OCI-M2 (cell line): Measurements from ENCODE around the gene INTS15.

Experiments
- DNase-seq: peaks from one replicate; lab custom pipeline; 2025; ENCODE audit not compliant: unreplicated experiment; lab: John Stamatoyannopoulos, UW

Gene INTS15

DNA sequence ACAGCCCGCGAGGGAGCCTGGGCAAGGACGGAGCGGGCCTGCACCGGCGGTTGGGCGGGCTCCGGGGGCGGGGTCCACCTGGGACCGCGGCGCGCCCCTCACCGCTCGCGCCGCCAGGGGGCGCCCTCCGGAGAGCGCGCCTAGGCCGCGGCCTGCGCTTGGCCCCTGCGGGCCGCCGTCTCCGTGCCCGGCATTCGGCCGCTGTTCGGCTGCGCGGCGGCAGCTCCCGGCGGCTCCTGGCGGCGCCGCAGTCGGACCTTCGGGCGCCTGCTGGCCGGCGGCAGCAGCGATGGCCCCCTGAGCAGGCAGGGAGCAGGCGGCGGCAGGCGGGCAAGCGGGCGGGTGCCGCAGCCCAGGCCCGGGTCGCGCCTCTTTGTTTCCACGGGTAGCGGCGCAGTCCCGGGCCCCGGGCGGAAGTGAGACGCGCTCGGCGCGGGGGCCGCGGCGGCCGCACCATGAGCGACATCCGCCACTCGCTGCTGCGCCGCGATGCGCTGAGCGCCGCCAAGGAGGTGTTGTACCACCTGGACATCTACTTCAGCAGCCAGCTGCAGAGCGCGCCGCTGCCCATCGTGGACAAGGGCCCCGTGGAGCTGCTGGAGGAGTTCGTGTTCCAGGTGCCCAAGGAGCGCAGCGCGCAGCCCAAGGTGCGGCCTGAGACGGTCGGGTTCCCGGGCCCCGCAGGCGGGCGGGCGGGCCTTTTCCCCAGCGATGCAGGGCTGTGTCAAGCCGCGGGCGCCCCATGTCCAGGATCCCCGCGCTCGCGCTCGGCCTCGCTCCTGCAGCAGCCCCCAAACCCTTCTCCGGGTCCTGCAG, at the start of gene INTS15:
Gene INTS15, plus strand, starts transcription at position 193 of the 816 bp plus-strand sequence. Its CDS starts 263 bp downstream, at position 456.
- no peak for DNase-seq

DNA sequence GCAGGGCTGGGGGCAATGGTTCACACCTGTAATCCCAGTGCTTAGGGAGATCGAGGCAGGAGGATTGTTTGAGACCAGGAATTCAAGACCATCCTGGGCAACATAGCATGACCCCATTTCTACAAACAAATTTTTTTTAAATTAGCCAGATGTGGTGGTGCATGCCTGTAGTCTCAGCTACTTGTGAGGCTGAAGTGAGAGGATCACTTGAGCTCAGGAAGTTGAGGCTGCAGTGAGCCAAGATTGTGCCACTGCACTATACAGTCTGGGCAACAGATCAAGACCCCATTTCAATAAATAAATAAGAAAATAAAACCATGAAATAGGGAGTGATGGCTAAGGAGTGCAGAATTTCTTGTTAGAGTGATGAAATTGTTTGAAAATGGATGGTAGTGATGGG, 47.5 kb upstream of the INTS15 start:
- DNase-seq: no peak

DNA sequence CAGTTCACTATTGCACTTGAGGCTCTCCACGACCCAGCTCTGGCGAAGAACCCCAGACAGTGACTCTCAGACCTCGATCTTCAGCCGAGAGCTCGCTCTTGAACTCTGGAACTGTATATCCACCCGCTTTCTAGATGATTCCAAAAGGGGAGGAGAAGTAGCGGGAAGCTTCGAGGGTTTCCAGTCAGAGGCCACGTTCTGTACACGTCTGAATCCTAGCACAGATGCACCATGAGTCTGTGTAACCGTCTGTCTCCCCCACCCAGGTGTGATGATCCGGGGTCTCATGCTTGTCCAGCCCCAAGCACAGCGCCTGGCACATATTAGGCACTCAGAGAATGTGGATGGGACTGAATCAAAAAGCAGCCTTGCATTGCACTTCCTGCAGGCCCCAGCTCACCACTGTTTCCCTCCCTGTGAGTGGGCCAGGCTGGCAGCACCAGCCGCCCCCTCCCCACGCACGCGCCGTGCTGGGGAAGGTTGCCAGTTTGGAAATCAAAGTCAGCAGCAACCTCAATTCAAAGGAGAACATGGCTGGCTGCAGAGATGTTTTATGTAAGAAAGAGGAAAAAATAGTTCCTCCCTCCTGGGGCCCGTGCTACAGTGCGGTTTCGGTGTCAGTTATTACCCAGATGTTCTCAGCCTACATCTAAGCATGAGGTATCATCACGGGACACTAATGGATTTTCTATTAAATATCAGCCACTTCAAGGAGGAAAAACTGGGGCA, 44.3 kb upstream of the INTS15 start:
- no peak for DNase-seq

DNA sequence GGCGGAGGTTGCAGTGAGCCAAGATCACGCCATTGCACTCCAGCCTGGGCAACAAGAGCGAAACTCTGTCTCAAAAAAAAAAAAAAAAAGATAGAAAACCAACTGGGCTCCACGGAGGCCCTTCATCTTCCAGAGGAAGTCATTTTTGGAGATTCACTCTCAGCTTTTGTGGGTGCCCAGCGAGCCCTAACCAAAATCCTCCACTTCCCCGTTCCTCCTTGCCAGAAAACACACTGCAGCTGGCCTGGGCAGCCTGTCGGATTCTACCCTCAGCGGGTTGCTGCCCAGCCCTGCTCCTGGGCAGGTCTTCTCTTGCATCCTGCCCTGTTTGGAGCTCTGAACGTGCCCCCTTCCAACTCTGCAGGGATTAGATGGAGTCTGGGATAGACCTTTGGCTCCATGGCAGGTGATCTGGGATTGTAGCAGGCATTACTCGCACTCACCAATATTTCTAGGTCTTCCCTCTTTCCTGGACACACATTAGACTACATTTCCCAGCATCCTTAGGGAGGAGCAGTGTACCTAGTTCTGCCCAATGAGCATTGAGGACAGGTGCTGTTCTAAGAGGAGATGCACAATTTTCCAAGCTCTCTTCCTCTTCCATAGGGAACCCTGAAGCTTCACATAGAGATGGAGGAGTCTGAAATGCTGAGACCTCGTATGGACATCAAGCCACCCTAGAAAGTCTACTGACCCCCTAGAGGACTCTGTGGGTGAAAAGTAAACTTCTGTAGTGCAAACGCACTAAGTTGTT, 43.1 kb upstream of the INTS15 start:
- DNase-seq: no peak

DNA sequence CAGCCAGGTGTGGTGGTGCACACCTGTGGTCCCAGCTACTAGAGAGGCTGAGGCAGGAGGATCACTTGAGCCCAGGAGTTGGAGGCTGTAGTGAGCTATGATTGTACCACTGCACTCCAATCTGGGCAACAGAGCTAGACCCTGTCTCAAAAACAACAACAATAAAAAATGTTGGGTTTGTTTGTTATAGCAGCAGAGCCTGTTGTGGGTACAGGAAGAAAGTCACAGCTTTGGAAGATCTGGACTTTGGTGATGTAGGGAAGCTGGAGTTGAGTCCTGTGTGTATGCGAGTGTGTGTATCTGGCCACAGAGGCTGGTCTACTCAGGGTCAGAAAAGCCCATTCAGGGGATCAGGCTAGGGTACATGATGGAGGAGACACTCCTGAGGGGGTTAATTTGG, 42.4 kb upstream of the INTS15 start:
- DNase-seq: no peak

DNA sequence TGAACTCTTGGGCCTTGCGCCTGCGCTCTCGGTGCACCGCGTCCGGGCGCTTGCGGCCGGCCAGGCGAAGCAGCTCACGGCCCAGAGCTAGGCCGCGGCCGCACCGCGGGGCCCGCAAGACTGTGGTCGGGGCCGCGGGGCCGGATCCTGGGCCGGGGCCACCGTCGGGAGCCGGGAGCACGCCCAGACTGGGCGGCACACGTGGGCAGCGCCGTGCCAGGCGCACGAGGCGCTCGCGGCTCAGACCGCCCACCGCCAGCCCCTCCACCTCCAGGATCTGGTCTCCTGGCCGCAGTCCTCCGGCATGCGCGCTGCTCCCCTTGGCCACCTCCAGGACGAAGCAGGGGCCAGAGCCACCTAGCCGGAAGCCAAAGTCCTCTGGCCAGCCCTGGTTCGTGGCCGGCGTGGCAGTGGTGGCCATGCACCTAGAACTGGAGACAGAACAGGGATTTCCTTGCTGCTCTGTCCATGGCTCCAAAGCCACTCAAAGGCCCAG, 38.8 kb upstream of the INTS15 start, which contains the start of gene GRID2IP:
Gene GRID2IP, minus strand, starts transcription at position 446 of the 496 bp plus-strand sequence. Its CDS starts 25 bp downstream, at position 421.
- DNase-seq: no peak

DNA sequence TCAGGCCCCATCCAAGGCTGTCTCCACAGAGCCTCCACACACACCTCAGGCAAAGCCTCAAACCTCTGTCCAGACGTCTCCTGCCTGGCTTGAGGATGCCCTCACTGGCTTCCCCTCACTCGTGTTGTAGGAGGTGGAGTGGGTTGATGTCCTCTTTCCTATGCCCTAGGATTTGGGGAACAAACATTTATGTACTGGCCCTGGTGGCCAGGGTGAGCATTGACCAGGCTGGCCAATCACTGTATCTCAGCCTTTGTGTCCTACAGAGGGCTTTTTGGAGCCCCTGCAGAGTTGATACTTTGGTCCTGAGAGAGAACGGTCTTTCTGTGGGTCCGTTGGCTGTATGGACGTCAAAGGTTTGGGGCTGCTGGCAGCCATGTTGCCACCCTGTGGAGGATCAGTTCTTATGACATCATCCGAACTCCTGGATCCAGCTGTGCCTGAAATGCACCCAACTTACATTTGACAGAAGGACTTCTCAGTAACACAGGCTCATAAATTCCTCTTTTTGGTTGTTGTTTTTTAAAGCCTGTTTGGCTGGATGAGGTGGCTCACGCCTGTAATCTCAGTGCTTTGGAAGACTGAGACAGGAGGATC, 36.3 kb upstream of the INTS15 start:
- no peak for DNase-seq

DNA sequence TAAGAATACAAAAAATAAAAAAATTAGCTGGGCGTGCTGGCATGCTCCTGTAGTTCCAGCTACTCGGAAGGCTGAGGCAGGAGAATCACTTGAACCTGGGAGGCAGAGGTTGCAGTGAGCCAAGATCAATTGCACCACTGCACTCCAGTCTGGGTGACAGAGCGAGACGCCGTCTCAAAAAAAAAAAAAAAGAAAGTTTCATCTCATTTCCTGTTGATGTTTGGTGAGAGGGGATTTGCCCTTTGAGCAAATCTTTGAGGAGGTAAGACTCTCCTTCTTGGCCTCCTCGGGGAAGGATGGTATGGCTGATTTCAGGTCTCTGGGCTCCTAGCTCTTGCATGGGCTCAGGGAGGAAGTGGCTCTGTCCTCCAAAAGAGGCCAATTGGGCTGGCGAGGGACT, 35.0 kb upstream of the INTS15 start:
- no peak for DNase-seq

DNA sequence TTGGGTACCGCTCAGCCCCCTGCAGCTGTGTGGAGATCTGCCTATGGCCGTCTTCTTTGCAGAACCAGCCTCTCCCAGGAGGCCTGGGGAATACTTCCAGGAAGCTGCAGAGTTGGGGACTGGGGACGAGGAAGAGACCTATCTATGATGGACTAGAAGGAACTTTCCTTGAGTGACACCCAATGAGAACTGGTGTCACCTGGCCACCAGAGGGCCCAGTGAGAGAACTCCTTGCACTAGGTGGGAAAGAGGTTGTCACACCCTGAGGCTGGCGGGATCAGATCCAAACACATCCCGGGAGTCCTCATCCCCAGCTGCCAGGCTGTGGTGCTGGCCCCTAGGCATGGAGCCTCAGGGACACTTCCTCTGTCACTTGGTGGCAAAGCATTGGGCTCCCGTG, 33.6 kb upstream of the INTS15 start:
- no peak for DNase-seq

DNA sequence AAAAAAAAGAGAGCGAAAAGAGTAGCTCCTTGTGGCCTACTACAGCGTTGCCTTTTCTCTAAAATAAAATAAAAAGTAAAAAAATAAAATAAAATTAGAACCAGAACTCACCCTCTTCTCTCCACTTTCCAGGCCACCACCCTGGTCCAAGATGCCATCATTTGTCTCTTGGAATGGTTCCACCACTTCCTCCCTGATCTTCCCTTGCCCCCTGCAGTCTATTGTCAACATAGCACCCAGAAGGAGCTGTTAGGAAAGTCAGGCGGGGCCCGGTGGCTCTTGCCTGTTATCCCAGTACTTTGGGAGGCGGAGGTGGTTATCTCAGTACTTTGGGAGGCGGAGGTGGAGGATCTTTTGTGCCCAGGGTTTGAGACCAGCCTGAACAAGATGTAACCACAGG, 31.0 kb upstream of the INTS15 start:
- DNase-seq: no peak

DNA sequence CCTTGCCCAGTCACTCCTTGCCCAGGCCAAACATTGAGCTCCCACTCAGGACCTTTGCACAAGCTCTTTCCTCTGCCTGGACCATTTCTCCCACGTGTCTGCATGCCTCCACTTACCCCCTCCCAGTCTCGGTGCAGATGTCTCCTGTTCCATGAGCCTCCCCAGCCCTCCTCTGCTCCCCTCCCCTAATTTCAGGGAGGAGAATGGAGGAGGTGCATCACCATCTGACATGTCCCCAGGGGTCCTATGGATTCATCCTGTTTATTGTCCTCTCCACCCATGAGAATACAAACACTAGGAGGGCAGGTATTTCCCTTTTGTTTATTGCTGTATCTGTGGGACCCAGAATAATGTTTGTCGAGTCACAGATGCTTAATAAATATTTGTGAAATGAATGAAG, 29.9 kb upstream of the INTS15 start:
- DNase-seq: no peak

DNA sequence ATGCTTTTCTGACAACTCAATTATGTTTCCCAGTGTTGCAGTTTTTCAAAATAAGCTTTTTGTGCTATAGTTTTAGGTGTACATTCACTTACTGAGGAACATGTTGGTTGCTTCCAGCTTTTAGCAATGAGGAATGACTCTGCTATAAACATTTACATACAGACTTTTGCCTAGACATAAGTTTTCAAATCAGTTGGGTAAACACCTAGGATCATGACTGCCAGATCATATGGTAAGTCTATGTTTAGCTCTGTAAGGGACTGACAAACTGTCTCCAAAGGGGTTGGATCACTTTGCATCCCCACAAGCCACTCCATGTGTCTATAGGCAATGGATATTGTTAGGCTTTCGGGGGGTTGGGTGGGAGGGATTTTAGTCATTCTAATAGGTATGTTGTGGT, 27.7 kb upstream of the INTS15 start:
- DNase-seq: no peak

DNA sequence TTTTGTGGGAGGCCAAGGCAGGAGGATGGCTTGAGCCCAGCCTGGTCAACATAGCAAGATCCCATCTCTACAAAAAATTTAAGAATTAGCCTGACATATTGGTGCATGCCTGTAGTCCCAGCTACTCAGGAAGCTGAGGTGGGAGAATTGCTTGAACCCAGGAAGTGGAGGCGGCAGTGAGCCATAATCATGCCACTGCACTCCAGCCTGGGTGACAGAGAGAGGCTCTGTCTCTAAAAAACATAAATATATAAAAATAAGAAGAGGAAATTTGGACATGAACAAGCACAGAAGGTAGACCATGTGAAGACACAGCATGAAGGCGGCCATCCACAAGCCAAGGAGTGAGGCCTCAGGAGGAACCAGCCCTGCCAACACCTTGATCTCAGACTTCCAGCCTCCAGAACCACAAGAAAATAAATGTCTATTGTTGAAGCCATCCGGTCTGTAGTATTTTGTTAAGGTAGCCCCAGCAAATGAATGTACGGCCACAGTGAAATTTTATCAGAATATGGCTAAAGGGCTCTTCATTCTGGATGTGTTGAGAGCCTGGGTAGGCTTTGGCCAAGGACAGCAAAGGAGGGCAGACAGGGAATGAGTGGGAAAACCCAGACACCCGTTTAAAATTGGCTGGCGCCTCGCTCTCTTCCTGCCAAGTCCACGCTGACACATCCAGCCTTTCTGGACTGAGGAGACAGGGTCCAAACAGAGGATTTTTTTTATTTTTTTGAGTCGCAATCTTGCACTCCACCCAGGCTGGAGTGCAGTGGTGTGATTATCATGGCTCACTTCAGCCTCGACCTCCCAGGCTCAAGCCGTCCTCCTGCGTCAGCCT, 25.7 kb upstream of the INTS15 start:
- DNase-seq: no peak

DNA sequence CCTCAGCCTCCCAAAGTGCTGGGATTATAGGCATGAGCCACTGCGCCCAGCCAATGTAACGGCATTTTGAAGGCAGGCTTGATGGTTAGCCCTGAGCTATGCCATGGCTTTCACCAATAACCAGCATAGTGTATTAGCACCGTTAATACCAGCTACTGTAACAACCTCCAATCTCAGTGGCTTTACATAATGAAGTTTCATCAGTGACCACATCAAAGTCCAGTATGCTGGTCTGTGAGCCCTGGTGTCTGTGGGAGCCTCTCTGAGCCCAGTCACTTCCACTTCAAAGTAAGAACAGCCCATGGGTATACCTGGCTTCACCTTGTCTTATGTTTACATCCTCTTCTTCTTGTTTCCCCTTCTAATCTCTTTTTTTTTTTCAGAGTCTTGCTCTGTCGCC, 24.2 kb upstream of the INTS15 start:
- no peak for DNase-seq

DNA sequence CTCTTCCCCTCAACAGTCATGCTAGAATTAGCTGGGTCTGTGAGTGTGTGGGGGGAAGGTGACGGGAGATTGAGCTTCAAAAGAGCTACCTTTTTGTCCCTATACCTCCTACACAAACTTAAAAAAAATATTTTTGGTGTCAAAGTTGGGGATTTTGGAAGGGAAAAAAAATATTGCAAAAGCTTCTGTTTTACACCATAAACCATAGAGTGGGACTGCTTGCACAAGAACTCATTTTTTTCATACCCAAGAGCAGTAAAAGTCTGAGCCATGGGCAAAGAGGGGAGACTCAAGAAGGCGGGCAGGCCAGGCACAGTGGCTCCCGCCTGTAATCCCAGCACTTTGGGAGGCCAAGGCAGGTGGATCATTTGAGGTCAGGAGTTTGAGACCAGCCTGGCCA, 21.9 kb upstream of the INTS15 start:
- no peak for DNase-seq

DNA sequence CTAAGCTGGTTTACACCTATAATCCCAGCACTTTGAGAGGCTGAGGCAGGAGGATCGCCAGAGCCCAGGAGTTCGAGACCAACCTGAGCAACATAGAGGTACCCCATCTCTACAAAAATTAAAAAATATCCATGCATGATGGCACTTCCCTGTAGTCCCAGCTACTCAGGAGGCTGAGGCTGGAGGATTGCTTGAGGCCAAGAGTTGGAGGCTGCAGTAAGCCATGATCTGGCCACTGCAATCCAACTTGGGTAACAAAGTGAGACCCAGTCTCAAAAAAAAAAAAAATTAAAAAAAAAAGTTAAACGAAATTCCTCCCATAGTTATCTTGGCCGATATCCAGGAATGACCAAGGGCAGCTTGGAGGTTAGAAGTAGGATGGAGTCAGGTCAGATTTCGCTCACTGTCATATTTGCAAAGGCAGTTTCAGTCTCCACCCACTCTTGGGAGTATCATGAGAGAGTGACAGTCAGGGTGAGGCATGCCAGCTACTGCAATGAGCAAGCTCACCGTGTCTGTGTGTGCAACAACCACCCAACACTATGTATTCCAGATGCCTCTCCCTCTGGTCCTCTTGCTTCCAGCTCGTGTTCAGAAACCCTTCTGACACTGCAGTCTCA, 18.6 kb upstream of the INTS15 start:
- DNase-seq: no peak

DNA sequence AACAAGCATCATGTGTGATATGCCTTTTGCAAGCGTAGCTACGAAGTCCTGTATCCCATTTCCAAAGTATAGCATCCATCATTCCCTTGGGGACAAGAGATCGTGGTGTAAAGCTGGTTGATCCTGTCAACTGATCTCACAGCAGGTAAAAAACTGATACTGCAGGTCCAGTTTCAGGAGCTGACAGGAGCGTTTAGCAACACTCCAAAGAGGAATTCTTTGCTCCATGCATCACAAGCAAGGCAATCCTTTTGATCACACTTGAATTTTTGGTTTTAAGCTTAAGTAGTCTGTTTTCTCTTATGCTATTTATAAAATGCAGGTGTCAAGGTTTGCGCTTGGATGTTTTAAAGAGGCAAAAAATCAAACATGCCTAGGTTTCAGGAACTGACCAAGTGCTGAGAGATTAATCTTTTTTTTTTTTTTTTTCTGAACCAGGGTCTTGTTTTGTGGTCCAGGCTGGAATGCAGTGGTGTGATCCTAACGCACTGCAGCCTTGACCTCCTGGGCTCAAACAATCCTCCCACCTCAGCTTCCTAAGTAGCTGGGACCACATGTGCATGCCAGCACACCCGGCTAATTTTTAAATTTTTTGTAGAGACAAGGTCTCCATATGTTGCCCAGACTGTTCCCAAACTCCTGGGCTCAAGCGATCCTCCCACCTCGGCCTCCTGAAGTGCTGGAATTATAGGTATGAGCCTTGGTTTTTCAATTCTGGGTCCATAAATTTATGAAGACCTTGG, 14.4 kb upstream of the INTS15 start:
- DNase-seq: no peak

DNA sequence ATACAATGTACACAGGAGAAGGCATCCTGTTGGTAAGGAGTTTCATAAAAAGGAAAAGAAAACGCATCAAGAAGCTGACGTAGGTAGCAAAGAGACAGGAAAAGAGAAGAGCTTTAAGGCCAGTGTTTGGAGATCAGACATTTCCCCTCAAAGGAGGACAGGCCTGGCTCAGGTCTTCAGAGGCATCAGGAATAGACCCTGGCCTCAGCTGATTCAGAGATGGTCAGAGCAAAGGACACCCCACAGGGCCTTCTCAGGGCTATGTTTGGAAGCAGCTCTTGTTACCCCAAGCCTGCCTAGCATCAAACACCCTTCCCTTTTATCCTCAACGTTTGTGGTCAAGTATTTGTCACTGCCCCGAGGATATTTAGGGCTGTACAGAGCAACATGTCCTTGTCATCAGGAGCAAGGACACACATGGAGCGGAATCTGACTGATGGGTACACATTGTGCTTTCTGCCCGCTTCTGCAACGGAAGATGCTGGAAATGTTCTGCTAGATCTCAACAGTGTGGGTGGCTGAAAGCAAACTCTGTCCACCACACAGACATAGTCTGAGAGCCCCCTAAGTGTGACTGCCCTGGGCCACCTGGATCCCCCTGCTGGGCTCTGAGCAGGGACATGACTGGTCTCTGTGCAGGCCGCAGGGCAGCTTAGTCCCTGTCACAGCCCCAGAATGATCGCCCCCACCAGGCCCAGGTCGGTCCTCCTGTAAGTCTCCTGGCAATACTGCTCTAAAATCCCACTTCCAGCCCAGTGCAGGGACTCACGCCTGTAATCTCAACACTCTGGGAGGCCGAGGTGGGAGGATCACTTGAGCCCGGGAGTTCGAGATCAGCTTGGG, 13.6 kb upstream of the INTS15 start:
- no peak for DNase-seq
